Neural cell (in vitro differentiated cells): Measurements from ENCODE around the gene PLK2.

Experiments
- EP300 ChIP-seq: fragments of 450-650 bp; conservative IDR thresholded peaks from 2 replicates; pipeline ENCODE4 v1.6.1; 2014; ENCODE audit warnings: antibody characterized with exemption, mild to moderate bottlenecking, moderate library complexity; ENCODE audit not compliant: poor library complexity, severe bottlenecking
- RAD21 ChIP-seq: fragments of 450-650 bp; conservative IDR thresholded peaks from 2 replicates; pipeline ENCODE4 v1.6.1; 2014; ENCODE audit warnings: antibody characterized with exemption, mild to moderate bottlenecking, moderate library complexity
- TF ChIP-seq, protein P1 (sequence below): fragments of 450-650 bp; IDR thresholded peaks from 2 replicates; pipeline ENCODE4 v1.5.1; 2014; ENCODE audit warnings: antibody characterized with exemption, mild to moderate bottlenecking, moderate library complexity; ENCODE audit not compliant: poor library complexity, severe bottlenecking
- TF ChIP-seq, protein P2 (sequence below): IDR thresholded peaks from 2 replicates; pipeline ENCODE4 v1.6.1; 2012; ENCODE audit warnings: borderline replicate concordance

- TF ChIP-seq, protein P1, sequence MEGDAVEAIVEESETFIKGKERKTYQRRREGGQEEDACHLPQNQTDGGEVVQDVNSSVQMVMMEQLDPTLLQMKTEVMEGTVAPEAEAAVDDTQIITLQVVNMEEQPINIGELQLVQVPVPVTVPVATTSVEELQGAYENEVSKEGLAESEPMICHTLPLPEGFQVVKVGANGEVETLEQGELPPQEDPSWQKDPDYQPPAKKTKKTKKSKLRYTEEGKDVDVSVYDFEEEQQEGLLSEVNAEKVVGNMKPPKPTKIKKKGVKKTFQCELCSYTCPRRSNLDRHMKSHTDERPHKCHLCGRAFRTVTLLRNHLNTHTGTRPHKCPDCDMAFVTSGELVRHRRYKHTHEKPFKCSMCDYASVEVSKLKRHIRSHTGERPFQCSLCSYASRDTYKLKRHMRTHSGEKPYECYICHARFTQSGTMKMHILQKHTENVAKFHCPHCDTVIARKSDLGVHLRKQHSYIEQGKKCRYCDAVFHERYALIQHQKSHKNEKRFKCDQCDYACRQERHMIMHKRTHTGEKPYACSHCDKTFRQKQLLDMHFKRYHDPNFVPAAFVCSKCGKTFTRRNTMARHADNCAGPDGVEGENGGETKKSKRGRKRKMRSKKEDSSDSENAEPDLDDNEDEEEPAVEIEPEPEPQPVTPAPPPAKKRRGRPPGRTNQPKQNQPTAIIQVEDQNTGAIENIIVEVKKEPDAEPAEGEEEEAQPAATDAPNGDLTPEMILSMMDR = no peak
- TF ChIP-seq, protein P2, sequence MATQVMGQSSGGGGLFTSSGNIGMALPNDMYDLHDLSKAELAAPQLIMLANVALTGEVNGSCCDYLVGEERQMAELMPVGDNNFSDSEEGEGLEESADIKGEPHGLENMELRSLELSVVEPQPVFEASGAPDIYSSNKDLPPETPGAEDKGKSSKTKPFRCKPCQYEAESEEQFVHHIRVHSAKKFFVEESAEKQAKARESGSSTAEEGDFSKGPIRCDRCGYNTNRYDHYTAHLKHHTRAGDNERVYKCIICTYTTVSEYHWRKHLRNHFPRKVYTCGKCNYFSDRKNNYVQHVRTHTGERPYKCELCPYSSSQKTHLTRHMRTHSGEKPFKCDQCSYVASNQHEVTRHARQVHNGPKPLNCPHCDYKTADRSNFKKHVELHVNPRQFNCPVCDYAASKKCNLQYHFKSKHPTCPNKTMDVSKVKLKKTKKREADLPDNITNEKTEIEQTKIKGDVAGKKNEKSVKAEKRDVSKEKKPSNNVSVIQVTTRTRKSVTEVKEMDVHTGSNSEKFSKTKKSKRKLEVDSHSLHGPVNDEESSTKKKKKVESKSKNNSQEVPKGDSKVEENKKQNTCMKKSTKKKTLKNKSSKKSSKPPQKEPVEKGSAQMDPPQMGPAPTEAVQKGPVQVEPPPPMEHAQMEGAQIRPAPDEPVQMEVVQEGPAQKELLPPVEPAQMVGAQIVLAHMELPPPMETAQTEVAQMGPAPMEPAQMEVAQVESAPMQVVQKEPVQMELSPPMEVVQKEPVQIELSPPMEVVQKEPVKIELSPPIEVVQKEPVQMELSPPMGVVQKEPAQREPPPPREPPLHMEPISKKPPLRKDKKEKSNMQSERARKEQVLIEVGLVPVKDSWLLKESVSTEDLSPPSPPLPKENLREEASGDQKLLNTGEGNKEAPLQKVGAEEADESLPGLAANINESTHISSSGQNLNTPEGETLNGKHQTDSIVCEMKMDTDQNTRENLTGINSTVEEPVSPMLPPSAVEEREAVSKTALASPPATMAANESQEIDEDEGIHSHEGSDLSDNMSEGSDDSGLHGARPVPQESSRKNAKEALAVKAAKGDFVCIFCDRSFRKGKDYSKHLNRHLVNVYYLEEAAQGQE = no peak
- no peak for TF ChIP-seq EP300
- no peak for TF ChIP-seq RAD21
Measured at GRCh38 chr5:58437661-58438060, 22.2 kb downstream of the PLK2 start.
